ENCODE data around the gene C11orf68.

The C11orf68 gene

DNA sequence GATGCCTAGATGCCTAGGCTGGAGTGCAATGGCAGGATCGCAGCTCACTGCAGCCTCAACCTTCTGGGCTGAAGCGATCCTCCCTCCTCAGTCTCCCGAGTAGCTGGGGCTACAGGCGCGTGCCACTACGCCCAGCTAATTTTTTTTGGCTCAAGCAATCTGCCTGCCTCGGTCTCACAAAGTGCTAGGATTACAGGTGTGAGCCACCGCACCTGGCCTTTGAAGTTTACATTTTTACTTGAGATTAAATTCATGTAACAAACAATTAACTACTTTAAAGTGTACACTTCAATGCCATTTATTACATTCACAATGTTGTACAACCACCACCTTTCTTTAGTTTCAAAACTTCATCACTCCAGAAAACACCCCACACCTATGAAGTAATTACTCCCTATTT lies 15.1 kb downstream of the C11orf68 start:
- H3K9ac ChIP-seq (ENCODE audit: low read depth, low read length), result no peak overlapping the region

GRCh38 chr11:65903068-65903481 lies 15.8 kb downstream of the C11orf68 start:
- no peak overlapping the region for H3K9ac ChIP-seq (ENCODE audit: low read depth, low read length)
- H3K4me3 ChIP-seq (ENCODE audit: low read depth, low read length), result no peak overlapping the region
- no peaks in the 10 kb centered on the region for H3K36me3 ChIP-seq (ENCODE audit: control insufficient read depth, insufficient read depth, low read length)
- H3K4me1 ChIP-seq (ENCODE audit: control insufficient read depth, insufficient read depth, low read length), result peaks cover 6% of the 10 kb centered on the region
- H3K9me3 ChIP-seq (ENCODE audit: control insufficient read depth, insufficient read depth, low read length), result no peaks in the 10 kb centered on the region
- H3K27me3 ChIP-seq (ENCODE audit: control insufficient read depth, insufficient read depth, low read length), result peaks cover 58% of the 10 kb centered on the region

More for the DNA sequence above, 15.1 kb downstream of the C11orf68 start:
- Histone ChIP-seq H3K4me1 (ENCODE audit: control insufficient read depth, insufficient read depth, low read length) (peaks cover 6% of the 10 kb centered on the region), H3K27me3 (ENCODE audit: control insufficient read depth, insufficient read depth, low read length) (peaks cover 52% of the 10 kb centered on the region), H3K36me3 (ENCODE audit: control insufficient read depth, insufficient read depth, low read length) (no peaks in the 10 kb centered on the region), H3K9me3 (ENCODE audit: control insufficient read depth, insufficient read depth, low read length) (no peaks in the 10 kb centered on the region), H3K4me3 (ENCODE audit: low read depth, low read length) (no peak overlapping the region)

DNA sequence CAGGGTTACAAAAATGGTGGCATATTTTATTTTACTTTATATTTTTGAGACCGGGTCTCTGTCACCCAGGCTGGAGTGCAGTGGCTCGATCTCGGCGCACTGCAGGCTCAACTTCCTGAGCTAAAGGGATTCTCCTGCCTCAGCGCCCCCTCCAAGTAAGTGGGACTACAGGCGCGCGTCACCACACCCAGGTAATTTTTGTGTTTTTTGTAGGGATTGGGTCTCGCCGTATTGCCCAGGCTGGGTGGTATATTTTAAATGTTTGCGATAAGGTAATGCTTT lies 18.0 kb downstream of the C11orf68 start:
- Histone ChIP-seq H3K27me3 (ENCODE audit: control insufficient read depth, insufficient read depth, low read length) (peaks cover 55% of the 10 kb centered on the region), H3K4me3 (ENCODE audit: low read depth, low read length) (peak overlapping the region; percentile 30), H3K4me1 (ENCODE audit: control insufficient read depth, insufficient read depth, low read length) (peaks cover 6% of the 10 kb centered on the region), H3K9me3 (ENCODE audit: control insufficient read depth, insufficient read depth, low read length) (no peaks in the 10 kb centered on the region), H3K36me3 (ENCODE audit: control insufficient read depth, insufficient read depth, low read length) (no peaks in the 10 kb centered on the region), H3K9ac (ENCODE audit: low read depth, low read length) (no peak overlapping the region)

- H3K9me3 ChIP-seq (ENCODE audit: control insufficient read depth, insufficient read depth, low read length), result no peaks in the 10 kb centered on the region
- peaks cover 56% of the 10 kb centered on the region for H3K27me3 ChIP-seq (ENCODE audit: control insufficient read depth, insufficient read depth, low read length)
- H3K9ac ChIP-seq (ENCODE audit: low read depth, low read length), result peak within 1 kb of the TSS; percentile 47
- H3K4me3 ChIP-seq (ENCODE audit: low read depth, low read length), result peak within 1 kb of the TSS; percentile 74
- H3K4me1 ChIP-seq (ENCODE audit: control insufficient read depth, insufficient read depth, low read length), result peaks cover 6% of the 10 kb centered on the region
- no peaks in the 10 kb centered on the region for H3K36me3 ChIP-seq (ENCODE audit: control insufficient read depth, insufficient read depth, low read length)
These were observed 18.6 kb downstream of the C11orf68 start, which contains the start of gene FOSL1 for GRCh38 chr11:65900125-65900898. TSS of gene FOSL1 (minus strand) at chr11:65900388. CDS start at chr11:65900339, 49 bp downstream.

DNA sequence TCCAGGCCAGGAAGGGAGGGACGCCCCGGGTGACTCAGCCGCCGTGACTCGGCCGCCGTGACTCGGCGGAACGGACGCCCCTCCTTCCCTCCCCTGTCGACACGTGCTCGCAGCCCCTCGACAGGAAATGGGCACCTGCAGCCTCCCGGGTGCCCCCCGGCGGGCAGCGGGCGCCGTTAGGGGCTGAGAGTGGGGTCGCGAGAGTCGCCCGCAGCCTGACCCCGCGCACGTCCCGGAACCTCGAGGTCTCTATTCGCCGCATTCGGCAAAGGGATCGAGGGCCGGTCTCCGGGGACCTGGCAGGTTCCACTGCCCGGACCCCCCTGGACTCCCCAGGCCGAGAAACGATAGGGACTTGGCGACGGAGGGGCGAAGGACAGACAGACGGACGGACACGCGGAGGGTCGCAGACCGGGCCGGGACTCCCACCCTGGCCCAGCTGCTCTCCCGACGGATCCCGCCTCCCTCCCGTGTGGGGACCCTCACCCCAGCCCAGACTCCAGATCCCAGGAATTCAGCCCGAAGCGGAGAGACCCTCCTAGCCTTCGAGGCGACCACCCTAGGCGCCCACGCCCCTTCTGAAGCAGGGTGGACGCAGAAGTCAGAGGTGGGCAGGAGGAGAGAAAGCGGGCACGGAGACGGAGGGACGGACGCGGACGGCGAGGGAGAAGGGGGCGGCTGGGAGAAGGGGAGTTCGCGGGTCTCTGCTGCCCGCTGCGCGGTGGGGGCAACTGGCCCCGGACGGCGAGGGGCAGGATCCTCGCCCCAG lies 19.3 kb downstream of the C11orf68 start:
- H3K27me3 ChIP-seq (ENCODE audit: control insufficient read depth, insufficient read depth, low read length), result peaks cover 54% of the 10 kb centered on the region
- H3K4me3 ChIP-seq (ENCODE audit: low read depth, low read length), result peak overlapping the region; percentile 74
- peak overlapping the region; percentile 47 for H3K9ac ChIP-seq (ENCODE audit: low read depth, low read length)
- no peaks in the 10 kb centered on the region for H3K9me3 ChIP-seq (ENCODE audit: control insufficient read depth, insufficient read depth, low read length)
- H3K36me3 ChIP-seq (ENCODE audit: control insufficient read depth, insufficient read depth, low read length), result no peaks in the 10 kb centered on the region
- peaks cover 6% of the 10 kb centered on the region for H3K4me1 ChIP-seq (ENCODE audit: control insufficient read depth, insufficient read depth, low read length)

GRCh38 chr11:65898656-65899355 lies 20.1 kb downstream of the C11orf68 start:
- no peaks in the 10 kb centered on the region for H3K9me3 ChIP-seq (ENCODE audit: control insufficient read depth, insufficient read depth, low read length)
- H3K36me3 ChIP-seq (ENCODE audit: control insufficient read depth, insufficient read depth, low read length), result no peaks in the 10 kb centered on the region
- H3K4me3 ChIP-seq (ENCODE audit: low read depth, low read length), result peak overlapping the region; percentile 74
- H3K27me3 ChIP-seq (ENCODE audit: control insufficient read depth, insufficient read depth, low read length), result peaks cover 52% of the 10 kb centered on the region
- H3K9ac ChIP-seq (ENCODE audit: low read depth, low read length), result no peak overlapping the region
- H3K4me1 ChIP-seq (ENCODE audit: control insufficient read depth, insufficient read depth, low read length), result peaks cover 6% of the 10 kb centered on the region

- H3K36me3 ChIP-seq (ENCODE audit: control insufficient read depth, insufficient read depth, low read length), result no peaks in the 10 kb centered on the region
- peaks cover 3% of the 10 kb centered on the region for H3K4me1 ChIP-seq (ENCODE audit: control insufficient read depth, insufficient read depth, low read length)
- no peaks in the 10 kb centered on the region for H3K9me3 ChIP-seq (ENCODE audit: control insufficient read depth, insufficient read depth, low read length)
- no peak overlapping the region for H3K4me3 ChIP-seq (ENCODE audit: low read depth, low read length)
- peaks cover 36% of the 10 kb centered on the region for H3K27me3 ChIP-seq (ENCODE audit: control insufficient read depth, insufficient read depth, low read length)
- H3K9ac ChIP-seq (ENCODE audit: low read depth, low read length), result no peak overlapping the region
These were observed 21.8 kb downstream of the C11orf68 start for GRCh38 chr11:65897020-65897471.

DNA sequence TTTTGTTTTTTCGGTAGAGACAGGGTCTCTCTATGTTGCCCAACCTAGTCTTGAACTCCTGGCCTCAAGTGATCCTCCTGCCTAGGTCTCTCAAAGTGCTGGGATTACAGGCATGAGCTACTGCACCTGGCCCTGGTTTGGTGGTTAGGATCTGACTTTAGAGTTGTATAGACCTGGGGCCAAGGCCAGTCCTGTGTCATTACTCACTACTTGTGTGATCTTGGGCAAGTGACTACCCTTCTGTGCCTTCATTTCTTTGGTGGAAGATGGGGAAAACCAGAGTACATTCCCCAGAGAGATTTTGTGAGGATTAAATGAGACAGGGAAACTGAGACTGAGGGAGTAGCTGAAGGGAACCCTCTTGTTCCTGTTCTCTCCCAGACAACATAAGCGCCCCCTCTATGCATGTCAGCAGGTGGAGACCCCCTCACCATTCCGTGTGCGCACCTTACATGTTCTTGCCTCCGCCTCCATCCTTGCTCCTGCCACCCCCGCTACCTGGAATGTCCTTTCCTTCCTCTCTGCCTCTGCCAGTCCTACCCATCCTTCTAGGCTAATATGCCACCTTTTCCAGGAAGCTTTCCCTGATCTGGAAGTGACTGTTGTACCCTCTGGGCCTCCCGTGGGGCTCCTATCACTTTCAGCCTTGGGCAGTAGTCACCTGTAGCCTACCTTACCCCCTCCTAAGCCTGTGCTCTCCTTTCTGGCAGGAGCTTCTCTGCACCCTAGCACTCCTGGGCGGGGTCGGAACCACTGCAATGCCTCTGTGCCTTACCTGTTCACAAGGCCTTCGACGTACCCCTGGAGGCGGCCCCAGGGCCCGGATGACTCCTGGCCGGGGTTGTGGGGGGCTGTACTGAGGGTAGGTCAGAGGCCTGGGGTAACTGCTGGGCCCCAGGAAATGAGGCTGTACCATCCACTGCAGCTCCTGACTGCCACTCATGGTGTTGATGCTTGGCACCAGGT lies 22.5 kb downstream of the C11orf68 start:
- Histone ChIP-seq H3K9me3 (ENCODE audit: control insufficient read depth, insufficient read depth, low read length) (no peaks in the 10 kb centered on the region), H3K36me3 (ENCODE audit: control insufficient read depth, insufficient read depth, low read length) (no peaks in the 10 kb centered on the region), H3K4me3 (ENCODE audit: low read depth, low read length) (no peak overlapping the region), H3K9ac (ENCODE audit: low read depth, low read length) (no peak overlapping the region), H3K4me1 (ENCODE audit: control insufficient read depth, insufficient read depth, low read length) (peaks cover 5% of the 10 kb centered on the region), H3K27me3 (ENCODE audit: control insufficient read depth, insufficient read depth, low read length) (peaks cover 36% of the 10 kb centered on the region)

GRCh38 chr11:65895482-65895981 lies 23.3 kb downstream of the C11orf68 start:
- H3K4me1 ChIP-seq (ENCODE audit: control insufficient read depth, insufficient read depth, low read length), result peaks cover 3% of the 10 kb centered on the region
- no peak overlapping the region for H3K9ac ChIP-seq (ENCODE audit: low read depth, low read length)
- H3K9me3 ChIP-seq (ENCODE audit: control insufficient read depth, insufficient read depth, low read length), result no peaks in the 10 kb centered on the region
- H3K36me3 ChIP-seq (ENCODE audit: control insufficient read depth, insufficient read depth, low read length), result no peaks in the 10 kb centered on the region
- peaks cover 30% of the 10 kb centered on the region for H3K27me3 ChIP-seq (ENCODE audit: control insufficient read depth, insufficient read depth, low read length)
- H3K4me3 ChIP-seq (ENCODE audit: low read depth, low read length), result no peak overlapping the region

GRCh38 chr11:65894034-65894591 lies 24.7 kb downstream of the C11orf68 start:
- peaks cover 35% of the 10 kb centered on the region for H3K27me3 ChIP-seq (ENCODE audit: control insufficient read depth, insufficient read depth, low read length)
- H3K36me3 ChIP-seq (ENCODE audit: control insufficient read depth, insufficient read depth, low read length), result no peaks in the 10 kb centered on the region
- H3K9me3 ChIP-seq (ENCODE audit: control insufficient read depth, insufficient read depth, low read length), result no peaks in the 10 kb centered on the region
- no peak overlapping the region for H3K4me3 ChIP-seq (ENCODE audit: low read depth, low read length)
- H3K4me1 ChIP-seq (ENCODE audit: control insufficient read depth, insufficient read depth, low read length), result peaks cover 8% of the 10 kb centered on the region
- no peak overlapping the region for H3K9ac ChIP-seq (ENCODE audit: low read depth, low read length)

Data from iPS-15b (cell line).